GM12878 (cell line): ENCODE data around the gene CENPS. TPM values are rescaled to one million over a fixed set of nuclear protein-coding genes. Genes with fewer than 3 reads are reported as not detected.

Experiments
- ATAC-seq: fragments of 200-7000 bp; cut with Tn5 transposase; 3 replicates; pipeline ENCODE4 v1.9.1; 2020; ENCODE audit warnings: mild to moderate bottlenecking, moderate library complexity
- BruUV-seq: library from RNA; stranded (reverse); fragments of 400-500 nt; replicated peaks from 2 replicates; lab custom pipeline; 2021; lab: Mats Ljungman, UMichigan
- CTCF ChIA-PET: fragments of 300-600 bp; sonication (Branson Sonifier 250); formaldehyde crosslinking; extraction: SDS; loops from one replicate; lab custom pipeline; 2021; ENCODE audit warnings: inconsistent platforms; lab: Yijun Ruan, JAX
- POLR2A ChIA-PET: fragments of 350-600 bp; formaldehyde crosslinking; extraction: SDS; loops from one replicate; lab custom pipeline; 2021; ENCODE audit warnings: inconsistent platforms; lab: Charles Lee
- RAD21 ChIA-PET: fragments of 300-600 bp; sonication (Branson Sonifier 250); formaldehyde crosslinking; loops from one replicate; lab custom pipeline; 2023; ENCODE audit warnings: antibody characterized with exemption; ENCODE audit not compliant: unreplicated experiment; lab: Charles Lee
- SMC1A ChIA-PET: fragments of 300-600 bp; sonication (Branson Sonifier 250); formaldehyde crosslinking; loops from one replicate; lab custom pipeline; 2023; ENCODE audit not compliant: unreplicated experiment, uncharacterized antibody; lab: Charles Lee
- DNase-seq: peaks from one replicate; pipeline ENCODE4 v3.0.0-alpha.2; 2011; ENCODE audit warnings: low read depth, low spot score
- FAIRE-seq: peaks from 3 replicates; lab custom pipeline; 2011; peaks lifted over from hg19 to GRCh38; lab: Jason Lieb, UNC
- H2AFZ ChIP-seq: 2 replicates; pipeline ENCODE4 v1.6.0; 2011; ENCODE audit warnings: low read depth, low read length, control low read depth; ENCODE audit not compliant: control insufficient read depth
- H3K27ac ChIP-seq: 2 replicates; pipeline ENCODE4 v1.5.1; 2011; ENCODE audit warnings: control low read depth; ENCODE audit not compliant: control insufficient read depth, insufficient read depth
- H3K27me3 ChIP-seq, 2 experiments: replicated peaks in 1 of 2; 2 replicates each; pipeline versions ENCODE4 v1.6.0 to v1.6.1; 2011; ENCODE audit warnings: low read length in 1 of 2; ENCODE audit not compliant: control insufficient read depth in 2 of 2, insufficient read depth in 2 of 2
- H3K36me3 ChIP-seq, 2 experiments: 2 replicates each; pipeline ENCODE4 v1.5.1; 2011; ENCODE audit warnings: low read length in 1 of 2; ENCODE audit not compliant: control insufficient read depth in 2 of 2, insufficient read depth in 2 of 2
- H3K4me1 ChIP-seq: 2 replicates; pipeline ENCODE4 v1.6.1; 2011; ENCODE audit warnings: mild to moderate bottlenecking, low read length, moderate library complexity, mixed read lengths; ENCODE audit not compliant: control insufficient read depth, insufficient read depth
- H3K4me2 ChIP-seq: 2 replicates; pipeline ENCODE4 v1.6.0; 2011; ENCODE audit warnings: control low read depth; ENCODE audit not compliant: control insufficient read depth, insufficient read depth
- H3K4me3 ChIP-seq: fragments of 200-600 bp; sonication (generic); 2 replicates; pipeline ENCODE4 v1.5.1; 2016
- H3K79me2 ChIP-seq: 2 replicates; pipeline ENCODE4 v1.6.0; 2011; ENCODE audit warnings: low read length; ENCODE audit not compliant: control insufficient read depth, insufficient read depth
- H3K9ac ChIP-seq: 2 replicates; pipeline ENCODE4 v1.8.0; 2011; ENCODE audit warnings: low read length, control low read depth, mixed read lengths; ENCODE audit not compliant: control insufficient read depth, insufficient read depth
- H3K9me3 ChIP-seq: replicated peaks from 3 replicates; pipeline ENCODE4 v1.5.1; 2011; ENCODE audit warnings: mild to moderate bottlenecking, low read length; ENCODE audit not compliant: control insufficient read depth, insufficient read depth
- H4K20me1 ChIP-seq: 2 replicates; pipeline ENCODE4 v1.6.0; 2011; ENCODE audit not compliant: control insufficient read depth, insufficient read depth
- EED ChIP-seq: sonication (generic); IDR thresholded peaks from 2 replicates; pipeline ENCODE4 v1.6.1; 2016; ENCODE audit warnings: antibody characterized with exemption, low read depth
- EGR1 ChIP-seq, 2 experiments: IDR thresholded peaks; 1 replicate in 1 of 2; 2 replicates in 1 of 2; pipeline ENCODE4 v1.6.1; 2011 to 2012; ENCODE audit warnings: low read depth in 2 of 2, low read length in 2 of 2, borderline replicate concordance in 1 of 2, mild to moderate bottlenecking in 1 of 2, moderate library complexity in 1 of 2
- ELK1 ChIP-seq: IDR thresholded peaks from 2 replicates; pipeline ENCODE4 v1.6.1; 2012; ENCODE audit warnings: low read depth, low read length, improper control_type of control experiment
- HCFC1 ChIP-seq: fragments of 150-350 bp; IDR thresholded peaks from 2 replicates; pipeline ENCODE4 v1.6.1; 2014; ENCODE audit warnings: low read length
- HDGF ChIP-seq: fragments of 450-650 bp; IDR thresholded peaks from 2 replicates; pipeline ENCODE4 v1.6.1; 2016; ENCODE audit warnings: antibody characterized with exemption
- MLLT1 ChIP-seq: fragments of 450-650 bp; IDR thresholded peaks from 2 replicates; pipeline ENCODE4 v1.6.1; 2016; ENCODE audit warnings: mild to moderate bottlenecking
- NBN ChIP-seq: fragments of 450-650 bp; IDR thresholded peaks from 2 replicates; pipeline ENCODE4 v1.6.1; 2016
- NFYA ChIP-seq: IDR thresholded peaks from 2 replicates; pipeline ENCODE4 v1.6.1; 2011; ENCODE audit warnings: low read depth, mild to moderate bottlenecking, low read length, improper control_type of control experiment, borderline replicate concordance
- SMC3 ChIP-seq: IDR thresholded peaks from 2 replicates; pipeline ENCODE4 v1.6.1; 2011; ENCODE audit warnings: low read length, improper control_type of control experiment, borderline replicate concordance
- SUPT20H ChIP-seq: IDR thresholded peaks from 2 replicates; pipeline ENCODE4 v1.6.1; 2011; ENCODE audit warnings: low read depth, mild to moderate bottlenecking, low read length, moderate library complexity, borderline replicate concordance; ENCODE audit not compliant: control insufficient read depth
- ZBTB33 ChIP-seq: fragments of 450-650 bp; IDR thresholded peaks from 2 replicates; pipeline ENCODE4 v1.6.1; 2017; ENCODE audit warnings: mild to moderate bottlenecking
- WGBS: methylation state at CpG from one replicate; pipeline ENCODE4 v1.1.6; 2016; ENCODE audit warnings: low lambda C conversion rate; ENCODE audit not compliant: insufficient replicate concordance, insufficient coverage; ENCODE audit errors: missing lambda C conversion rate; 5-methylcytosine and 5-hydroxymethylcytosine counted together
- in situ Hi-C: fragments of 300-500 bp; cut with MboI; formaldehyde crosslinking; loops from 9 replicates; pipeline ENCODE4 v1.14.3; 2018; ENCODE audit warnings: mixed read lengths
- intact Hi-C: fragments of 100-400 bp; cut with micrococcal nuclease; formaldehyde crosslinking; loops from one replicate; pipeline ENCODE4 v1.14.2; 2022; ENCODE audit not compliant: unreplicated experiment
- polyA plus RNA-seq, 11 experiments: library from polyadenylated mRNA; depleted of rRNA in 4 of 11; unstranded in 6 of 11; stranded (reverse) in 5 of 11; fragments of >200 nt; fragmentation: Nextera tagmentation in 4 of 11; fragmentation: Illumina TruSeq in 1 of 11; extraction: Ambion mirVana in 4 of 11; extraction: Trizol in 1 of 11; gene quantifications; 1 replicate in 1 of 11; 2 replicates in 10 of 11; pipeline versions ENCODE4 v1.2.1 to v1.2.3, GENCODE V29; 2011 to 2016; ENCODE audit warnings: inconsistent platforms in 2 of 11, missing spikeins in 2 of 11, low read depth in 1 of 11
- total RNA-seq, 4 experiments: library from RNA; depleted of rRNA in 3 of 4; stranded (reverse); fragments of >200 nt in 3 of 4; fragmentation: Illumina TruSeq in 1 of 4; extraction: Trizol in 1 of 4; gene quantifications; 2 replicates each; pipeline versions ENCODE4 v1.2.1 to v1.2.3, GENCODE V29; 2013 to 2021

The CENPS gene
- total and polyA plus RNA-seq, 10 of the 15 experiments (the other 5 are each of a cell fraction or from before 2014, with no cell fraction given): 9.4 to 51.7 (median 16.7) TPM

- in situ Hi-C loops (no loop called here), intact Hi-C loops (loop anchor here (1.0 to 5.0 kb wide), 5 partner anchors 52 to 554 kb away; partner anchors contain the start of genes KIF1B and UBE4B)
- no TSS peak for BruUV-seq
- TF ChIP-seq SUPT20H: no peak
- no peak for TF ChIP-seq ELK1
- Histone ChIP-seq H3K9ac (no peak overlapping the region), H3K79me2 (peaks cover 7% of the 10 kb centered on the region), H3K27me3 (no peaks in the 10 kb centered on the region), H3K27ac (no peak overlapping the region), H3K4me2 (no peak overlapping the region), H4K20me1 (no peaks in the 10 kb centered on the region), H3K36me3 (no peaks in the 10 kb centered on the region), H2AFZ (no peak overlapping the region), H3K4me1 (peaks cover 24% of the 10 kb centered on the region), H3K4me3 (no peak overlapping the region), H3K9me3 (no peaks in the 10 kb centered on the region)
- ChIA-PET CTCF (interaction anchor here (0.6 to 10.5 kb wide), 19 partner anchors 27 to 707 kb away, joined by 3 to 292 read pairs (median 4); partner anchors contain the start of genes DFFA, KIF1B, PEX14 and PGD), SMC1A (interaction anchor here (0.9 to 9.0 kb wide), 8 partner anchors 49 to 555 kb away, joined by 3 to 122 read pairs (median 4); partner anchors contain the start of gene KIF1B), POLR2A (interaction anchor here (0.5 kb wide), 1 partner anchor 490 kb away, joined by 7 read pairs; no protein-coding TSS in a partner anchor), RAD21 (interaction anchor here (0.6 to 7.6 kb wide), 6 partner anchors 32 to 219 kb away, joined by 3 to 191 read pairs (median 8); partner anchors contain the start of gene KIF1B)
- DNase-seq (no peak), ATAC-seq (no peak), FAIRE-seq (no peak)
- WGBS: 68% methylated on average over 5 of the region's 5 CpGs
Measured at GRCh38 chr1:10428984-10429383, 1.2 kb upstream of the CENPS start.

- WGBS: 3% methylated on average over 16 of the region's 16 CpGs
- H4K20me1 ChIP-seq: no peaks in the 10 kb centered on the region
- H3K9me3 ChIP-seq: no peaks in the 10 kb centered on the region
- ATAC-seq (no peak), DNase-seq (no peak), FAIRE-seq (no peak)
- H3K4me3 ChIP-seq: peak overlapping the region; percentile 93; the same call in 1 of the 2 replicates
- peak overlapping the region; percentile 80; the same call in 1 of the 2 replicates for H3K27ac ChIP-seq
- H3K79me2 ChIP-seq: peaks cover 7% of the 10 kb centered on the region
- H3K4me1 ChIP-seq: peaks cover 24% of the 10 kb centered on the region
- intact Hi-C loops (loop anchor here (1.0 to 5.0 kb wide), 5 partner anchors 44 to 555 kb away; partner anchors contain the start of genes KIF1B and PEX14), in situ Hi-C loops (loop anchor here (5.0 to 10.0 kb wide), 2 partner anchors 62 to 435 kb away; no protein-coding TSS in a partner anchor)
- POLR2A ChIA-PET: interaction anchor here (1.6 to 2.0 kb wide), 2 partner anchors 61 to 65 kb away, joined by 5 to 17 read pairs; no protein-coding TSS in a partner anchor
- H2AFZ ChIP-seq: peak overlapping the region; percentile 98
- H3K27me3 ChIP-seq: no peaks in the 10 kb centered on the region
- RAD21 ChIA-PET: interaction anchor here (0.6 to 7.6 kb wide), 10 partner anchors 31 to 220 kb away, joined by 3 to 191 read pairs (median 4); partner anchors contain the start of genes KIF1B and PEX14
- H3K4me2 ChIP-seq: peak overlapping the region; percentile 99
- CTCF ChIA-PET: interaction anchor here (0.6 to 10.5 kb wide), 13 partner anchors 26 to 561 kb away, joined by 3 to 292 read pairs (median 7); partner anchors contain the start of genes KIF1B, PEX14 and PGD
- no peaks in the 10 kb centered on the region for H3K36me3 ChIP-seq
- BruUV-seq: no TSS peak
- SMC1A ChIA-PET: interaction anchor here (1.2 to 9.0 kb wide), 8 partner anchors 30 to 72 kb away, joined by 3 to 122 read pairs (median 6); partner anchors contain the start of gene PEX14
- H3K9ac ChIP-seq: peak overlapping the region; percentile 79
- TF ChIP-seq SMC3 (no peak), EED (no peak), HCFC1 (no peak), HDGF (peak; percentile 72; the same call in 1 of the 2 replicates), NFYA (no peak), ZBTB33 (no peak), EGR1 (IDR thresholded peaks at IDR 0.05; ENCODE audit: borderline replicate concordance in 1 of 2, low read depth in 2 of 2, low read length in 2 of 2) (no peak), MLLT1 (peak; percentile 81), NBN (0 out of 2 replicates have a peak, but pooled peaks have one; percentile 16)
Measured at GRCh38 chr1:10429868-10430215, 391 bp upstream of the CENPS start.
